ENCODE measurements around the gene CXADR. TPM values are rescaled to one million over a fixed set of nuclear protein-coding genes. Genes with fewer than 3 reads are reported as not detected.

The CXADR gene
- total RNA-seq, 4 donors from 2014 or later, result 4.6 to 136 (median 87.7) TPM

GRCh38 chr21:17542371-17543011 is 29.6 kb downstream of the CXADR start:
- in situ Hi-C loops (cut with MboI; ENCODE audit: low pct_ligation_motif_present in 1 of 4, low pct_unique_long_range_greater_than_20kb in 1 of 4, low sequenced_read_pairs in 3 of 4), result no loop called here
- Histone ChIP-seq H3K27me3 (no peaks in the 10 kb centered on the region), H3K27ac (no peak overlapping the region), H3K4me3 (no peak overlapping the region), H3K36me3 (no peaks in the 10 kb centered on the region), H3K9me3 (no peaks in the 10 kb centered on the region), H3K4me1 (peaks cover 7 to 18% (median 10%) of the 10 kb centered on the region in 4 donors)
- intact Hi-C loops (cut with DNase I; ENCODE audit: low total_unique reads), result no loop called here
- TF ChIP-seq POLR2AphosphoS5 (IDR thresholded peaks at IDR 0.05), result no peak
- no peak for TF ChIP-seq CTCF (IDR thresholded peaks at IDR 0.05)
- no peak for TF ChIP-seq POLR2A (IDR thresholded peaks at IDR 0.05)
- TF ChIP-seq EP300 (IDR thresholded peaks at IDR 0.05; ENCODE audit: low read depth), result no peak
- 32 to 33% methylated on average over 5 of the region's 5 CpGs for WGBS, 2 donors (ENCODE audit: low coverage in 1 of 2)
- DNase-seq, result no peak

GRCh38 chr21:17545007-17545406 is 32.2 kb downstream of the CXADR start:
- no peak for DNase-seq
- 91% methylated on average over 1 of the region's 1 CpG; no CpG with 5 or more reads in 1 of the 2 donors for WGBS, 2 donors (ENCODE audit: low coverage in 1 of 2)
- in situ Hi-C loops (cut with MboI; ENCODE audit: low pct_ligation_motif_present in 1 of 4, low pct_unique_long_range_greater_than_20kb in 1 of 4, low sequenced_read_pairs in 3 of 4), result no loop called here

GRCh38 chr21:17548262-17548661 is 35.4 kb downstream of the CXADR start:
- Histone ChIP-seq H3K36me3 (no peaks in the 10 kb centered on the region), H3K4me3 (no peak overlapping the region), H3K27me3 (no peaks in the 10 kb centered on the region), H3K9me3 (no peaks in the 10 kb centered on the region), H3K27ac (no peak overlapping the region), H3K4me1 (peaks cover 0 to 7% (median 2%) of the 10 kb centered on the region in 4 donors)
- 60 to 75% methylated on average over 4 to 7 of the region's 7 CpGs for WGBS, 2 donors (ENCODE audit: low coverage in 1 of 2)
- TF ChIP-seq POLR2A (IDR thresholded peaks at IDR 0.05), result no peak
- no peak for TF ChIP-seq POLR2AphosphoS5 (IDR thresholded peaks at IDR 0.05)
- no peak for DNase-seq
- in situ Hi-C loops (cut with MboI; ENCODE audit: low pct_ligation_motif_present in 1 of 4, low pct_unique_long_range_greater_than_20kb in 1 of 4, low sequenced_read_pairs in 3 of 4), result no loop called here
- intact Hi-C loops (cut with DNase I; ENCODE audit: low total_unique reads), result no loop called here

More at GRCh38 chr21:17545007-17545406, 32.2 kb downstream of the CXADR start:
- intact Hi-C loops (cut with DNase I; ENCODE audit: low total_unique reads), result no loop called here
- H3K36me3 ChIP-seq, result no peaks in the 10 kb centered on the region
- H3K27me3 ChIP-seq, result no peaks in the 10 kb centered on the region
- H3K9me3 ChIP-seq, result no peaks in the 10 kb centered on the region
- H3K4me1 ChIP-seq, result peaks cover 7 to 18% (median 12%) of the 10 kb centered on the region in 4 donors
- no peak overlapping the region for H3K4me3 ChIP-seq
- H3K27ac ChIP-seq, result no peak overlapping the region
- TF ChIP-seq POLR2A (IDR thresholded peaks at IDR 0.05), result no peak
- TF ChIP-seq EP300 (IDR thresholded peaks at IDR 0.05; ENCODE audit: low read depth), result no peak
- TF ChIP-seq CTCF (IDR thresholded peaks at IDR 0.05), result no peak
- TF ChIP-seq POLR2AphosphoS5 (IDR thresholded peaks at IDR 0.05), result no peak

GRCh38 chr21:17550671-17551308 is 37.9 kb downstream of the CXADR start:
- intact Hi-C loops (cut with DNase I; ENCODE audit: low total_unique reads), result no loop called here

More at GRCh38 chr21:17550671-17551308, 37.9 kb downstream of the CXADR start:
- no peaks in the 10 kb centered on the region for H3K9me3 ChIP-seq
- H3K27ac ChIP-seq, result no peak overlapping the region
- DNase-seq, result no peak
- H3K4me1 ChIP-seq, result peaks cover 0 to 5% (median 2%) of the 10 kb centered on the region in 4 donors
- 59 to 67% methylated on average over 5 of the region's 5 CpGs for WGBS, 2 donors (ENCODE audit: low coverage in 1 of 2)
- no peaks in the 10 kb centered on the region for H3K27me3 ChIP-seq
- in situ Hi-C loops (cut with MboI; ENCODE audit: low pct_ligation_motif_present in 1 of 4, low pct_unique_long_range_greater_than_20kb in 1 of 4, low sequenced_read_pairs in 3 of 4), result loop anchor here in 1 of 4 donors (25.0 kb wide), 1 partner anchor 163 kb away; no protein-coding TSS in a partner anchor
- H3K36me3 ChIP-seq, result no peaks in the 10 kb centered on the region
- H3K4me3 ChIP-seq, result no peak overlapping the region
- TF ChIP-seq POLR2AphosphoS5 (IDR thresholded peaks at IDR 0.05) (no peak), POLR2A (IDR thresholded peaks at IDR 0.05) (no peak), EP300 (IDR thresholded peaks at IDR 0.05; ENCODE audit: low read depth) (no peak), CTCF (IDR thresholded peaks at IDR 0.05) (no peak)
